Measurements from ENCODE around the gene SENP1.

The SENP1 gene

DNA sequence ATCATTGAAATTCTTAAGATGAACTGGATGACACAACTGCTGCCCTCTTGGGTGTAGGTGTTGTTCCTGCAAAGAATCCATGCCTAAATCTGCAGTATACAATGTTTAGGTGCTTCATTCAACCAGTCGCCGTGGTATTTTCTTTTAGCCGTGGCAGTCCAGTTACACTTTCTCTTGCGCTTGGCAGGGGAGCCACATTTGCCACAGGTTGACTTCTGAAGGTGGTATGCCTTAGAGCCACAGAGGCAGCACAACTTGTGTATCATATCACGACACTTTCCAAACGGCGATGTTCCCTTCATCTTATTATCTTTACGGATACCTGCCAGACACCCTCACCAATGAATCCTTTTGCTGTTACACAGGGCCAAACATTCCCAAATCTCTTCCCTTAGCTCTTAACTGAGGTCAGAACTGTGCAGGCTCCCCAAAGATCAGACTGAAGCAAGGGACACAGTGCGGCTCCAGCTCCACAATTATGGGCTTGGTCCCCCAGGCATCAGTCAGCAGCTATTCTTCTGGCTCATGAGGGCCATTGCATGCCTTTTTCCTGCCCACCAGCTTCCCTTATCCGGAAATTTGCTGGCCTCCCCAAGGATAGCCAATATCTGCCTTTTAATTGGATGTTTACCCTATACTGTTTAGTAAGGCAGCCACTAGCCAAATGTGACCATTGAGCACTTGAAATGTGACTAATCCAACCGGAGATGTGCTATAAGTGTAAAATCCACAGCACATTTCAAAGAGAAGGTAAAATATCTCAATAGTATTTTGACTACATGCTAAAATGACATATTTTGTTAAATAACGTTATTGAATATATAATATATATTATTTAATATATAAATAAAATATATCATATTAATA, 50.7 kb downstream of the SENP1 start:
- no peak for FAIRE-seq
- TF ChIP-seq, protein P1, sequence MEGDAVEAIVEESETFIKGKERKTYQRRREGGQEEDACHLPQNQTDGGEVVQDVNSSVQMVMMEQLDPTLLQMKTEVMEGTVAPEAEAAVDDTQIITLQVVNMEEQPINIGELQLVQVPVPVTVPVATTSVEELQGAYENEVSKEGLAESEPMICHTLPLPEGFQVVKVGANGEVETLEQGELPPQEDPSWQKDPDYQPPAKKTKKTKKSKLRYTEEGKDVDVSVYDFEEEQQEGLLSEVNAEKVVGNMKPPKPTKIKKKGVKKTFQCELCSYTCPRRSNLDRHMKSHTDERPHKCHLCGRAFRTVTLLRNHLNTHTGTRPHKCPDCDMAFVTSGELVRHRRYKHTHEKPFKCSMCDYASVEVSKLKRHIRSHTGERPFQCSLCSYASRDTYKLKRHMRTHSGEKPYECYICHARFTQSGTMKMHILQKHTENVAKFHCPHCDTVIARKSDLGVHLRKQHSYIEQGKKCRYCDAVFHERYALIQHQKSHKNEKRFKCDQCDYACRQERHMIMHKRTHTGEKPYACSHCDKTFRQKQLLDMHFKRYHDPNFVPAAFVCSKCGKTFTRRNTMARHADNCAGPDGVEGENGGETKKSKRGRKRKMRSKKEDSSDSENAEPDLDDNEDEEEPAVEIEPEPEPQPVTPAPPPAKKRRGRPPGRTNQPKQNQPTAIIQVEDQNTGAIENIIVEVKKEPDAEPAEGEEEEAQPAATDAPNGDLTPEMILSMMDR (IDR thresholded peaks at IDR 0.05; ENCODE audit: insufficient read depth, missing control alignments) = no peak
- DNase-seq (ENCODE audit: insufficient read length, low spot score) = no peak

DNA sequence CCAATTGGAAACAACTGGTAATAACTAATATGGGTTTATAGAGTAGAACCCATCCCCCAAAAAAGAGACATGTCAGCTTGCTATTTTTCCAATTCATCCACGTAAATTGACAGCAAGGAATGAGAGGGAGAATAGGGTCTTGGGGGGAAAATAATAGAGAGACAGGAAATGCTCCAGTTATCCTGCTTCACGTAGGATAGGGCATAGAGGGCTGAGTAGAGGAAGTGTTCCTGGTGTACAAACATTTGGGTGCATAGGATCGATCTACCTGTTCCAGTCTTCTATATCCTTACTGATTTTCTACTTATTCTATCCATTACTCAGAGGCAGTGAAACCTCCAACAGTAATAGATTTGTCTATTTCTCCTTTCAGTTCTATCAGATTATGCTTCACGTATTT, 52.0 kb downstream of the SENP1 start:
- FAIRE-seq = no peak
- TF ChIP-seq, protein P1 (IDR thresholded peaks at IDR 0.05; ENCODE audit: insufficient read depth, missing control alignments) = no peak
- DNase-seq (ENCODE audit: insufficient read length, low spot score) = no peak

DNA sequence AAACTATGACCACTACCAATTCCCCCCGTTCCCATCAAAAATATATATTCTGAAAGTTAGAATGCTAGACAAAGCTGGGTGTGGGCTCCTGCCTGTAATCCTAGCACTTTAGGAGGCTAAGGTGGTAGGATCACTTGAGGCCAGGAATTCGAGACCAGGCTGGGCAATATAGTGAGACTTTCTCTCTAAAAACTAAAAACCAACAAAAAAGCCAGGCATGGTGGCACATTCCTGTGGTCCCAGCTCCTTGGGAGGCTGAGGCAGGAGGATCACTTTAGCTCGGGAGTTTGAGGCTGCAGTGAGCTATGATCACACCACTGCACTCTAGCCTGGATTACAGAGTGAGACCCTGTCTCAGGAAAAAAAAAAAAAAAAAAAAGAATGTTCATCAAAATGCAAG, 52.8 kb downstream of the SENP1 start:
- FAIRE-seq (no peak), DNase-seq (ENCODE audit: insufficient read length, low spot score) (no peak)
- TF ChIP-seq, protein P1 (IDR thresholded peaks at IDR 0.05; ENCODE audit: insufficient read depth, missing control alignments) = no peak

DNA sequence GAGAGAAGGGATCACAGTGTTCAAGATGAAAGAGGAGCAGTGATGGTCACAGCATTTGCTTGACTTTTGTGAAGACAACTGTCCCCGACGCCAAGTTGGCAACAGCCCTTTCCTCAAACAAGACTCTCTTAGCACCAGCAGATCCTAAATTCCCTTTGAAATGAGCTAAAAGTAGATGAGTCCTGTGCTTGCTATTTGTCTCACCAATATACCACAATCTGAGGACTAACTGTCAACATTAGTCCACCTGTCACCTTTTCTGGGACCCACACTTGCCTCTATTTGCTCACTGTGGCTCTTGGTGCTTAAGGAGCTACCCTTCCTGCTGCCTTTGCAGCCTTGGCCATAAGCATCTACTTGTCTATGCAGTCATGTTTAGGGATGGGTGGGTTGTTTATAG, 54.2 kb downstream of the SENP1 start:
- no peak for FAIRE-seq
- TF ChIP-seq, protein P1 (IDR thresholded peaks at IDR 0.05; ENCODE audit: insufficient read depth, missing control alignments) = no peak

DNA sequence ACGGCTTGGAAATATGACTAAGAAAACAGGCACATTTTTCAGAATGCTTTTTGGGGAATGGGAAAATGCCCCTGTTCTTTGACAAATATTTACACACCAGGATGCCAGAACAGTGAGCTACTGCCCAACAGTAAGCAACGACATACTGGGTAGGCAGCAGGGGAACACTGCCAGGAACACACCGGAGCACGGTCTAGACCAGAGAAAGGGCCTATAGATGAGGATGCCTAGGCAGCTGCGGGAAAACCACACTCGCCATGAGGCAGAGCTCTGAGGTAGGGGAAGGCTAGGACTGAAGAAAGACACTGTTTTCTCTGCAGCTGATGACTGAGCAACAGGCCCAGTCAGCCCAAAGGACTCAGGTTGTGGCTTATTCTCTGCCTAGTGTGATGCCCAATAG, 55.7 kb downstream of the SENP1 start:
- DNase-seq (ENCODE audit: insufficient read length, low spot score) = no peak
- no peak for FAIRE-seq
- TF ChIP-seq, protein P1 (IDR thresholded peaks at IDR 0.05; ENCODE audit: insufficient read depth, missing control alignments) = no peak

More for the DNA sequence above, 54.2 kb downstream of the SENP1 start:
- DNase-seq (ENCODE audit: insufficient read length, low spot score) = no peak

DNA sequence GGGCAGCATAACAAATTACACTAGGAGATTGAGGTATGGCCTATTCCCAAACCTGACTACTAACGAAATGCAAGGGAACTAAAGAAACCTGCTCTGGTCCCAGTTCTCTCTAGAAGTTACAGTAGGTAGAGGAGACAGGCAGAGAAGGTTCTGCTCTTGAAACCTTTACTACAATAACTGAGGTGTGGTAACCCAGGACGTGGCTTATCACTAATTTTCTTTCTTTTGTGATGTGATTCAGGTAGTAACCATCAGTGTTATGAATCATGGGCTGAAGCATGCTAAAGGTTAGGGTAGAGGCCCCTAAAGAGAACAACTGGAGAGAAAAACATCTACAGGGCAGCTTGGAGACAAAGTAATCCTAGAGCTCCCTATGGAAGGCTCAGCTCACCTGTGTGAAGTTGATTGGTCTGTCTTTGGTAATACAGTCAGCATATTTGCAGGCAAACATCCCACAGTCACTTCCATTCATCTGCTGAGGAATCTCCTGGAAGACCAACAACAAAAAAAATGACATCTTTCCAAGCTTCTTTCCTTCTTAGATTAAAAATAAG, 59.8 kb downstream of the SENP1 start:
- TF ChIP-seq, protein P1 (IDR thresholded peaks at IDR 0.05; ENCODE audit: insufficient read depth, missing control alignments) = no peak
- FAIRE-seq = no peak

More for the DNA sequence above, 59.8 kb downstream of the SENP1 start:
- no peak for DNase-seq (ENCODE audit: insufficient read length, low spot score)
